ENCODE results near the gene CAPN5.

Gene CAPN5

GRCh38 chr11:77124041-77124440 is 57.3 kb downstream of the CAPN5 start:
- Histone ChIP-seq H3K27me3 (ENCODE audit: insufficient read depth, insufficient read length) (no peaks in the 10 kb centered on the region), H3K36me3 (ENCODE audit: insufficient read depth, insufficient read length, low read length) (peaks cover 14% of the 10 kb centered on the region), H3K9ac (ENCODE audit: insufficient read length, low read depth) (no peak overlapping the region), H3K4me3 (ENCODE audit: insufficient read length, low read depth) (no peak overlapping the region), H3K4me1 (ENCODE audit: insufficient read depth, insufficient read length) (peaks cover 11% of the 10 kb centered on the region), H3K9me3 (ENCODE audit: insufficient read depth, low read length) (no peaks in the 10 kb centered on the region)
- TF ChIP-seq SUZ12 (IDR thresholded peaks at IDR 0.05; ENCODE audit: extremely low read depth, insufficient read depth, insufficient read length) (no peak), YY1 (IDR thresholded peaks at IDR 0.05; ENCODE audit: insufficient read depth, insufficient read length) (no peak), ZNF274 (IDR thresholded peaks at IDR 0.05; ENCODE audit: low read depth, low read length) (no peak)
- no peak for DNase-seq (ENCODE audit: low read depth, low spot score)

GRCh38 chr11:77124488-77124887 is 57.7 kb downstream of the CAPN5 start:
- no peak for DNase-seq (ENCODE audit: low read depth, low spot score)
- H3K9ac ChIP-seq (ENCODE audit: insufficient read length, low read depth) = no peak overlapping the region
- peaks cover 11% of the 10 kb centered on the region for H3K4me1 ChIP-seq (ENCODE audit: insufficient read depth, insufficient read length)
- TF ChIP-seq SUZ12 (IDR thresholded peaks at IDR 0.05; ENCODE audit: extremely low read depth, insufficient read depth, insufficient read length) (no peak), YY1 (IDR thresholded peaks at IDR 0.05; ENCODE audit: insufficient read depth, insufficient read length) (no peak), ZNF274 (IDR thresholded peaks at IDR 0.05; ENCODE audit: low read depth, low read length) (no peak)
- H3K9me3 ChIP-seq (ENCODE audit: insufficient read depth, low read length) = no peaks in the 10 kb centered on the region
- H3K27me3 ChIP-seq (ENCODE audit: insufficient read depth, insufficient read length) = no peaks in the 10 kb centered on the region
- H3K36me3 ChIP-seq (ENCODE audit: insufficient read depth, insufficient read length, low read length) = peaks cover 14% of the 10 kb centered on the region
- no peak overlapping the region for H3K4me3 ChIP-seq (ENCODE audit: insufficient read length, low read depth)

- no peaks in the 10 kb centered on the region for H3K9me3 ChIP-seq (ENCODE audit: insufficient read depth, low read length)
- no peak overlapping the region for H3K4me3 ChIP-seq (ENCODE audit: insufficient read length, low read depth)
- H3K36me3 ChIP-seq (ENCODE audit: insufficient read depth, insufficient read length, low read length) = peaks cover 10% of the 10 kb centered on the region
- TF ChIP-seq YY1 (IDR thresholded peaks at IDR 0.05; ENCODE audit: insufficient read depth, insufficient read length) = no peak
- TF ChIP-seq SUZ12 (IDR thresholded peaks at IDR 0.05; ENCODE audit: extremely low read depth, insufficient read depth, insufficient read length) = no peak
- no peak for TF ChIP-seq ZNF274 (IDR thresholded peaks at IDR 0.05; ENCODE audit: low read depth, low read length)
- H3K27me3 ChIP-seq (ENCODE audit: insufficient read depth, insufficient read length) = no peaks in the 10 kb centered on the region
- no peak for DNase-seq (ENCODE audit: low read depth, low spot score)
- peaks cover 11% of the 10 kb centered on the region for H3K4me1 ChIP-seq (ENCODE audit: insufficient read depth, insufficient read length)
- no peak overlapping the region for H3K9ac ChIP-seq (ENCODE audit: insufficient read length, low read depth)
Measured at GRCh38 chr11:77125191-77125590, 58.4 kb downstream of the CAPN5 start.

- no peak for DNase-seq (ENCODE audit: low read depth, low spot score)
- Histone ChIP-seq H3K9ac (ENCODE audit: insufficient read length, low read depth) (no peak overlapping the region), H3K27me3 (ENCODE audit: insufficient read depth, insufficient read length) (no peaks in the 10 kb centered on the region), H3K9me3 (ENCODE audit: insufficient read depth, low read length) (no peaks in the 10 kb centered on the region), H3K4me1 (ENCODE audit: insufficient read depth, insufficient read length) (peaks cover 11% of the 10 kb centered on the region), H3K36me3 (ENCODE audit: insufficient read depth, insufficient read length, low read length) (peaks cover 8% of the 10 kb centered on the region), H3K4me3 (ENCODE audit: insufficient read length, low read depth) (no peak overlapping the region)
- TF ChIP-seq ZNF274 (IDR thresholded peaks at IDR 0.05; ENCODE audit: low read depth, low read length) (no peak), YY1 (IDR thresholded peaks at IDR 0.05; ENCODE audit: insufficient read depth, insufficient read length) (no peak), SUZ12 (IDR thresholded peaks at IDR 0.05; ENCODE audit: extremely low read depth, insufficient read depth, insufficient read length) (no peak)
Measured at GRCh38 chr11:77125695-77126094, 58.9 kb downstream of the CAPN5 start.

- Histone ChIP-seq H3K4me3 (ENCODE audit: insufficient read length, low read depth) (no peak overlapping the region), H3K9ac (ENCODE audit: insufficient read length, low read depth) (peak overlapping the region; percentile 42), H3K36me3 (ENCODE audit: insufficient read depth, insufficient read length, low read length) (peaks cover 5% of the 10 kb centered on the region), H3K27me3 (ENCODE audit: insufficient read depth, insufficient read length) (no peaks in the 10 kb centered on the region), H3K9me3 (ENCODE audit: insufficient read depth, low read length) (no peaks in the 10 kb centered on the region), H3K4me1 (ENCODE audit: insufficient read depth, insufficient read length) (peaks cover 16% of the 10 kb centered on the region)
- no peak for DNase-seq (ENCODE audit: low read depth, low spot score)
- no peak for TF ChIP-seq SUZ12 (IDR thresholded peaks at IDR 0.05; ENCODE audit: extremely low read depth, insufficient read depth, insufficient read length)
- TF ChIP-seq YY1 (IDR thresholded peaks at IDR 0.05; ENCODE audit: insufficient read depth, insufficient read length) = no peak
- TF ChIP-seq ZNF274 (IDR thresholded peaks at IDR 0.05; ENCODE audit: low read depth, low read length) = no peak
Measured at GRCh38 chr11:77126156-77126775, 59.5 kb downstream of the CAPN5 start.

GRCh38 chr11:77126861-77127234 is 60.1 kb downstream of the CAPN5 start:
- DNase-seq (ENCODE audit: low read depth, low spot score) = no peak
- Histone ChIP-seq H3K27me3 (ENCODE audit: insufficient read depth, insufficient read length) (no peaks in the 10 kb centered on the region), H3K9ac (ENCODE audit: insufficient read length, low read depth) (peak overlapping the region; percentile 42), H3K4me3 (ENCODE audit: insufficient read length, low read depth) (no peak overlapping the region), H3K9me3 (ENCODE audit: insufficient read depth, low read length) (no peaks in the 10 kb centered on the region), H3K36me3 (ENCODE audit: insufficient read depth, insufficient read length, low read length) (peaks cover 5% of the 10 kb centered on the region), H3K4me1 (ENCODE audit: insufficient read depth, insufficient read length) (peaks cover 17% of the 10 kb centered on the region)
- TF ChIP-seq ZNF274 (IDR thresholded peaks at IDR 0.05; ENCODE audit: low read depth, low read length) = no peak
- no peak for TF ChIP-seq YY1 (IDR thresholded peaks at IDR 0.05; ENCODE audit: insufficient read depth, insufficient read length)
- no peak for TF ChIP-seq SUZ12 (IDR thresholded peaks at IDR 0.05; ENCODE audit: extremely low read depth, insufficient read depth, insufficient read length)

GRCh38 chr11:77127235-77127911 is 60.6 kb downstream of the CAPN5 start:
- no peaks in the 10 kb centered on the region for H3K9me3 ChIP-seq (ENCODE audit: insufficient read depth, low read length)
- H3K4me3 ChIP-seq (ENCODE audit: insufficient read length, low read depth) = no peak overlapping the region
- no peaks in the 10 kb centered on the region for H3K27me3 ChIP-seq (ENCODE audit: insufficient read depth, insufficient read length)
- H3K4me1 ChIP-seq (ENCODE audit: insufficient read depth, insufficient read length) = peaks cover 17% of the 10 kb centered on the region
- DNase-seq (ENCODE audit: low read depth, low spot score) = no peak
- H3K36me3 ChIP-seq (ENCODE audit: insufficient read depth, insufficient read length, low read length) = peaks cover 5% of the 10 kb centered on the region
- H3K9ac ChIP-seq (ENCODE audit: insufficient read length, low read depth) = peak overlapping the region; percentile 53
- TF ChIP-seq YY1 (IDR thresholded peaks at IDR 0.05; ENCODE audit: insufficient read depth, insufficient read length) (no peak), SUZ12 (IDR thresholded peaks at IDR 0.05; ENCODE audit: extremely low read depth, insufficient read depth, insufficient read length) (no peak), ZNF274 (IDR thresholded peaks at IDR 0.05; ENCODE audit: low read depth, low read length) (no peak)
